Measurements from ENCODE around the gene ITGA11. TPM values are rescaled to one million over a fixed set of nuclear protein-coding genes. Genes with fewer than 3 reads are reported as not detected.

Gene ITGA11
- total RNA-seq, 1 donor from 2014 or later: 7.0 TPM

DNA sequence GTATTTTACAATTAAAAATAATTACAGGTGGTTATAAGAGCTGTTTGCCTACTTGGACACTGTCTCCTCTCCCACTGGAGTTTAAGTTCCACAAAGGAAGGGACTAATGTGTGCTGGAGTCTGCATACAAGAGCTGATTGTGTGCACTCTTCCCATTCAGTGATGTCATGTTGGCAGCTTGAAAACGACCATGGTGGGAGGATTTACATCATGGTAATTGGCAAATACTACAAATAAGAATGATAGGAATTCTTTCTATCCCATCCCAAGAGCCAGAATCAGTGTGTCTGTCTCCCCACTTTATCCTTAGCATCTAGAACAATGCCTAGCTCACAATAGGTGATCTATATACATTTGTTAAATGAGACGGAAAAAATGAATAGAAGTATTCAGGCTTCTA lies 14.1 kb downstream of the ITGA11 start:
- H3K27me3 ChIP-seq (ENCODE audit: control insufficient read depth, insufficient read depth, low read length): no peaks in the 10 kb centered on the region
- no peaks in the 10 kb centered on the region for H3K36me3 ChIP-seq (ENCODE audit: control insufficient read depth, insufficient read depth, low read length)
- H3K4me3 ChIP-seq (ENCODE audit: low read depth, low read length): no peak overlapping the region
- TF ChIP-seq, protein P1, sequence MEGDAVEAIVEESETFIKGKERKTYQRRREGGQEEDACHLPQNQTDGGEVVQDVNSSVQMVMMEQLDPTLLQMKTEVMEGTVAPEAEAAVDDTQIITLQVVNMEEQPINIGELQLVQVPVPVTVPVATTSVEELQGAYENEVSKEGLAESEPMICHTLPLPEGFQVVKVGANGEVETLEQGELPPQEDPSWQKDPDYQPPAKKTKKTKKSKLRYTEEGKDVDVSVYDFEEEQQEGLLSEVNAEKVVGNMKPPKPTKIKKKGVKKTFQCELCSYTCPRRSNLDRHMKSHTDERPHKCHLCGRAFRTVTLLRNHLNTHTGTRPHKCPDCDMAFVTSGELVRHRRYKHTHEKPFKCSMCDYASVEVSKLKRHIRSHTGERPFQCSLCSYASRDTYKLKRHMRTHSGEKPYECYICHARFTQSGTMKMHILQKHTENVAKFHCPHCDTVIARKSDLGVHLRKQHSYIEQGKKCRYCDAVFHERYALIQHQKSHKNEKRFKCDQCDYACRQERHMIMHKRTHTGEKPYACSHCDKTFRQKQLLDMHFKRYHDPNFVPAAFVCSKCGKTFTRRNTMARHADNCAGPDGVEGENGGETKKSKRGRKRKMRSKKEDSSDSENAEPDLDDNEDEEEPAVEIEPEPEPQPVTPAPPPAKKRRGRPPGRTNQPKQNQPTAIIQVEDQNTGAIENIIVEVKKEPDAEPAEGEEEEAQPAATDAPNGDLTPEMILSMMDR (IDR thresholded peaks at IDR 0.05; ENCODE audit: insufficient read depth, low read length, poor library complexity, severe bottlenecking): no peak
- no peak for DNase-seq (ENCODE audit: low read depth)

DNA sequence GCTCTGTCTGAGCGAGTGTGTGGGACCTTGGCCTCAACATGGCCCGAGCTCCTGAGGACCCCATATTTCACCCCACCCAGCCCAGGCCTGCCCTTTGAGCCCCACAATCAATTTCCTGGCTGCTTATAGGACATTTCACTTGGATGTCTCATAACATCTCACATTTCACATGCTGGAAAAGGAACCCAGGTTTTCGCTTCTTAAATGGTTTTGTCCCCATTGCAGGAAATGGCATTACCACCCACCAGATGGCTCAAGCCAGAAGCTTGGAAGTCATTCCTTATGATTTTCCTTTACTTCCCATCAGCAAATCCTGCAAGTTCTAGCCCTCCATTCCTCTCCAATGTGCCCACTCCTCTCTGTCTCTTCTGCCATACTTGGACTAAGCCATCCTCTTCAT lies 14.9 kb downstream of the ITGA11 start:
- no peaks in the 10 kb centered on the region for H3K36me3 ChIP-seq (ENCODE audit: control insufficient read depth, insufficient read depth, low read length)
- TF ChIP-seq, protein P1 (IDR thresholded peaks at IDR 0.05; ENCODE audit: insufficient read depth, low read length, poor library complexity, severe bottlenecking): no peak
- DNase-seq (ENCODE audit: low read depth): no peak
- no peaks in the 10 kb centered on the region for H3K27me3 ChIP-seq (ENCODE audit: control insufficient read depth, insufficient read depth, low read length)
- H3K4me3 ChIP-seq (ENCODE audit: low read depth, low read length): no peak overlapping the region

GRCh38 chr15:68416158-68416535 lies 15.8 kb downstream of the ITGA11 start:
- TF ChIP-seq, protein P1 (IDR thresholded peaks at IDR 0.05; ENCODE audit: insufficient read depth, low read length, poor library complexity, severe bottlenecking): no peak
- DNase-seq (ENCODE audit: low read depth): no peak
- Histone ChIP-seq H3K36me3 (ENCODE audit: control insufficient read depth, insufficient read depth, low read length) (no peaks in the 10 kb centered on the region), H3K27me3 (ENCODE audit: control insufficient read depth, insufficient read depth, low read length) (no peaks in the 10 kb centered on the region), H3K4me3 (ENCODE audit: low read depth, low read length) (no peak overlapping the region)

GRCh38 chr15:68415501-68416157 lies 16.3 kb downstream of the ITGA11 start:
- Histone ChIP-seq H3K36me3 (ENCODE audit: control insufficient read depth, insufficient read depth, low read length) (no peaks in the 10 kb centered on the region), H3K27me3 (ENCODE audit: control insufficient read depth, insufficient read depth, low read length) (no peaks in the 10 kb centered on the region), H3K4me3 (ENCODE audit: low read depth, low read length) (no peak overlapping the region)
- no peak for DNase-seq (ENCODE audit: low read depth)
- TF ChIP-seq, protein P1 (IDR thresholded peaks at IDR 0.05; ENCODE audit: insufficient read depth, low read length, poor library complexity, severe bottlenecking): no peak

- H3K27me3 ChIP-seq (ENCODE audit: control insufficient read depth, insufficient read depth, low read length): no peaks in the 10 kb centered on the region
- no peak overlapping the region for H3K4me3 ChIP-seq (ENCODE audit: low read depth, low read length)
- H3K36me3 ChIP-seq (ENCODE audit: control insufficient read depth, insufficient read depth, low read length): no peaks in the 10 kb centered on the region
- TF ChIP-seq, protein P1 (IDR thresholded peaks at IDR 0.05; ENCODE audit: insufficient read depth, low read length, poor library complexity, severe bottlenecking): no peak
- DNase-seq (ENCODE audit: low read depth): no peak
Observed at GRCh38 chr15:68415061-68415460, 16.9 kb downstream of the ITGA11 start.

- no peak for DNase-seq (ENCODE audit: low read depth)
- Histone ChIP-seq H3K27me3 (ENCODE audit: control insufficient read depth, insufficient read depth, low read length) (no peaks in the 10 kb centered on the region), H3K36me3 (ENCODE audit: control insufficient read depth, insufficient read depth, low read length) (no peaks in the 10 kb centered on the region), H3K4me3 (ENCODE audit: low read depth, low read length) (no peak overlapping the region)
- TF ChIP-seq, protein P1 (IDR thresholded peaks at IDR 0.05; ENCODE audit: insufficient read depth, low read length, poor library complexity, severe bottlenecking): no peak
Observed at GRCh38 chr15:68414591-68414990, 17.4 kb downstream of the ITGA11 start.
